GM19463 (cell line): ENCODE data around the gene PANK3.
"Not testable (repeated sequence)": the region's sequence is repeated elsewhere in the genome, so short reads cannot be mapped to it uniquely, and the experiment has no call there.

Experiments
- ATAC-seq: cut with Tn5 transposase; IDR thresholded peaks from one replicate; pipeline ENCODE4 v1.9.1; 2021; ENCODE audit warnings: mild to moderate bottlenecking, moderate library complexity; ENCODE audit not compliant: unreplicated experiment

The PANK3 gene

GRCh38 chr5:168596122-168596521, 17.0 kb upstream of the PANK3 start:
- not testable (repeated sequence) for ATAC-seq

GRCh38 chr5:168592014-168592368, 12.8 kb upstream of the PANK3 start:
- ATAC-seq, result no peak

DNA sequence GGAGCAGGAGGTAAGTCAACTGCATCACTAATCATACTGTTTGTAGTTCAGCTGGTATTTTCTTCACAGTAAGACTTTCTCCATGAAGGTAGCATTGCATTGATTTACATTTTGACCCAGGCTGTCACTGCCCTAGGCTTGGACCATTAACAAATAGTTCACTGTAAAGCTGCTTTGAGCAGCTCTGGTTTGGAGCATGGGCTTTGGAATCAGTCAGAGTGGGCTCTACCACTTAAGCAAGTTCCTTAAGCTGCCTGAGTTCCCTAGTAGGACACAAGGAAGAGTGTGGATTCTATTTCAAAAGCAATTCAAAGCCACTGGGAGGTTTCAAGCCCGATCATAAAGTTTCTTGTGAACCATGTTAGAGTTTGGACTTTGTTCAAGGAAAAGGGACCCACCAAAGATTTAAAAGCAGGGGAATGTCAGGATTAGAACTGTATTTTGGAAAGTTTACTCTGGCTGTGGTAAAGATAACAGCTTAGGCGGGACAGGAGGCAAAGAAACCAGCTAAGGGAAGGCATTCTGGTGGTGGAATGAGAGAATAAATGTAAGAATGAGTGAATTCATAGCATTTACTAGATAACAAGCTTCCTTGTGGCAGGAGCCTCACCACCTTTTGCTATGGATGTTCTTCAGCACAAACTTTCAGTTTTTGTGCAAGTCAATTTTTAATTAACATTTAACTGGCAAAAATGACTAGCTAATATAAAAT, 12.3 kb upstream of the PANK3 start:
- no peak for ATAC-seq

- ATAC-seq, result no peak
Observed at GRCh38 chr5:168590666-168591065, 11.5 kb upstream of the PANK3 start.

DNA sequence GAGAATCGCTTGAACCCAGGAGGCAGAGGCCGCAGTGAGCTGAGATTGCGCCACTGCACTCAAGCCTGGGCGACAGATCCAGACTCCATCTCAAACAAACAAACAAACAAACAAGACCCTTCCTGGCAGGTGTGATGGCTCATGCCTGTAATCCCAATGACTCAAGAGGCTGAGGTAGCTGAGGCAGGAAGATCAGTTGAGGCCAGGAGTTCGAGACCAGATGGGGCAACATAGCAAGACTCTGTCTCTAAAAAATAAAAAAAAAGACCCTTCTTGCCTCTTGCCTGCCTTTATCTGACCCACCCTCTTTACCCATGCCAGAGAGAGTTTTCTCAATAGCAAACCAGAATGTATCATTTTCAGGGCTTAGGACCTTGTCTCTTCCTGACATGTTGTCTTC, 8.8 kb upstream of the PANK3 start:
- no peak for ATAC-seq

GRCh38 chr5:168585119-168585856, 6.1 kb upstream of the PANK3 start:
- peak; percentile 30 for ATAC-seq

DNA sequence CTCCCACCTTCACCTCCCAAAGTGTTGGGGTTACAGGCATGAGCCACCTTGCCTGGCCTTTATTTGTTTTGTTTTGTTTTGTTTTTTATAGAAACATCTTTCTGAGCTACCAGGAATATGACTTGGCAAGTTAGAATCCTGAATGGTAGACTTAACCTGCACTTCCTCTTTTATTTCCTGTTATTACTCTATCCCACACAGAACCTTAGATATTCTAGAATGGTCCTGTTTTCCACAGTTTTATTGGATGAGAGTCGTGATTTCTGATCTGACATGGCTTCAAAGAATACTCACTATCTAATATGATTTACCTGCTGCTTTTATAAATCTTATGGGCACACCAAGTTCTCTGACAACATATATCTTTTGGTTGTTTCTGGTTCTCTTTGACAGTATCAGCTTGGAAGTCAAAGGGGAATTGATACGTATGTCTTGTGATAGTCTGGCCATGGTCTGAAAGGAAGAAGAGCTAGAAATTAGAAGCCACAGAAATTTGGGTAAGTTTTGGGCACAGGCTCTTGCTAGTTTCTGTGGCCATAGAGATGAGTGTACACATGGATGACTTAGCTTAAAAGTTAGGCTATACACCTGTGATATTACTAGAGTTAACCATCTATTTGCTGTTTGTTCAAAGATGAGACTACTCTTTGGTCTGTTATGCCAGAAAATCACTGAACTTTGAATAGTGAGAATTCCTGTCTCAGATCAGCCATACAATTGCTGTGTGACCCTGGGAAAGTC, 4.7 kb upstream of the PANK3 start:
- peak; percentile 24 for ATAC-seq

DNA sequence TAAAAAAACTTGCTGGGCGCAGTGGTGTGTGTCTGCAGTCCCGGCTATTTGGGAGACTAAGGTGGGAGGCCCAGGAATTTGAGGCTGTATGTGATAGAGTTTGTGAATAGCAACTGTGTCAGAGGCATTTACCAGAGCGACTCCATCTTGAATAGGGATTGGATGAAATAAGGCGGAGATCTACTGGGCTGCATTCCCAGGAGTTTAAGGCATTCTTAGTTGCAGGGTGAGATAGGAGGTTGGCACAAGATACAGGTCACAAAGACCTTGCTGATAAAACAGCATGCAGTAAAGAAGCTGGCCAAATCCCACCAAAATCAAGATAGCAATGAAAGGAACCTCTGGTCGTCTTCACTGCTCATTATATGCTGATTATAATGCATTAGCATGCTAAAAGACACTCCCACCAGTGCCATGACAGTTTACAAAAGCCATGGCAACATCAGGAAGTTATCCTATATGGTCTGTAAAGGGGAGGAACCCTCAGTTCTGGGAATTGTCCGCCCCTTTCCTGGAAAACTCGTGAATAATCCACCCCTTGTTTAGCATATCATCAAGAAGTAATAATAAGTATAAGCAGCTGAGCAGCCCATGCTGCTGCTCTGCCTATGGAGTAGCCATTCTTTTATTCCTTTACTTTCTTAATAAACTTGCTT, 1.8 kb upstream of the PANK3 start:
- ATAC-seq, result not testable (repeated sequence)

DNA sequence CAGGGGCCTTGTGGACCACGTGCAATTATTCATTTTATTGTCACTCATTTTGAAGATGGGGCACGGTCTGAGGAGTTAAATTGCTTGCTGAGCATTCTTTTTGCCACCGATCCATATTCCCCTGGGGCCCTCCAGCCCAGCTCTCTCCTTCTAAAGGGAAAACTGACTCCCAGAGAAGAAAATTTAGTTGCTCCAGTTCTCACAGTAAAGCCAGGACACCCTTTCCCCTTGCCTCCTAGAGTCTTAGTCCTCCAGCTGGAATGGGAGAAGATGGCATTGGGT, 1.0 kb upstream of the PANK3 start:
- no peak for ATAC-seq

DNA sequence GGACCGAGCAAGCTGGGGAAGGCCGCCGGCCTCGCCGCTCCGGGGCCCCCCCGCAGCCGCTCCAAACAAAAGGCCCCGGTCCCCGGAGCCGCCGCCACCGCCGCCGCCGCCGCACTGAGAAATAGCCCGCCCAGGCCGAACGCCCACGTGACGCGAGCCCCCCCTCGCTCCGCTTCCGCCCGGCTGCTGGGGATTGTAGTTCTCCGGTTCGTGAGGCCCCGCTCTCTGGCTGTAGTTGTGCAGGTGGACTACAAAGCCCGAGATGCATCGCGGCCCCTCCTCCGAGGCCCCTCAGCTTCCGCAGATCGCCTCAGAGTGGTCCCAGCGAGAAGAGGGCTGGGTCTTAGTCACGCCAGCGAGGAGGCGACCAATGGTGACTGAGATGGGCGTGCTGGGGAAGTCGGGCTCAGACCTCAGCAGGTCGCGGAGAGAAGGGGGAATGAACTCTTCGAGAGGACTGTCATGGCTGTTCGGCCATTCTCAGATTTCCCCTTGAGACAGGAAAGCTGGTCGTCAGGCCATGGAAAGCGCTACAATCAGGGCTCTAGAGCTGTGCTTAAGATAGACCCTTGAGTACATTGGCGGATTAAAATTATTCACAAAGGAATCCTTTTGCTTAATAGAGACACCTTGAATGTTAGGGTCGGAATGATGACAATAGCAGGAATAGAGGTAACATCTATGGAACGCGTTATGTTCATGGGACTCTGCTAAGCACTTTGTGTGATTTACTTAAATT, 489 bp upstream of the PANK3 start:
- peak; percentile 89 for ATAC-seq

DNA sequence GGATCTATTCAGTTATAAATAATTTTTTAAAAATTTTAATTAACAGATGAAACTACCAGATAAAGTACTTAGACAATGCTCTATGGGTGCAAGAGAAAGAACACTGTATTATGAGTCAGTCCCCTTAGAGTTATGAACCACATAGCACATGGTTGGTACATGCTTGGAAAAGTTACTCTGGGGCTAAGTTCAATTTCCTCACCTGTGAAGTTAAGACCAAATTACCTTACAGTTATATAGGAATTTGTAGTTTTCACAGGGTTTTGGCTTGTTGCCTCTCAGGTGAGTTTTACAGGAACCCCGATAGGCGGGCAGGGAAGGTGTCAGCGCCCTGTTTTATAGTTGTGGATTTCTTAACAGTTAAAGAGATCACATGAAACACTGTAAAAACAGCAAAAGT, 1.2 kb downstream of the PANK3 start:
- ATAC-seq, result no peak

- ATAC-seq, result no peak
Observed at GRCh38 chr5:168575391-168576372, 3.5 kb downstream of the PANK3 start.

GRCh38 chr5:168574156-168574555, 5.0 kb downstream of the PANK3 start:
- not testable (repeated sequence) for ATAC-seq

GRCh38 chr5:168573663-168574062, 5.5 kb downstream of the PANK3 start:
- not testable (repeated sequence) for ATAC-seq

DNA sequence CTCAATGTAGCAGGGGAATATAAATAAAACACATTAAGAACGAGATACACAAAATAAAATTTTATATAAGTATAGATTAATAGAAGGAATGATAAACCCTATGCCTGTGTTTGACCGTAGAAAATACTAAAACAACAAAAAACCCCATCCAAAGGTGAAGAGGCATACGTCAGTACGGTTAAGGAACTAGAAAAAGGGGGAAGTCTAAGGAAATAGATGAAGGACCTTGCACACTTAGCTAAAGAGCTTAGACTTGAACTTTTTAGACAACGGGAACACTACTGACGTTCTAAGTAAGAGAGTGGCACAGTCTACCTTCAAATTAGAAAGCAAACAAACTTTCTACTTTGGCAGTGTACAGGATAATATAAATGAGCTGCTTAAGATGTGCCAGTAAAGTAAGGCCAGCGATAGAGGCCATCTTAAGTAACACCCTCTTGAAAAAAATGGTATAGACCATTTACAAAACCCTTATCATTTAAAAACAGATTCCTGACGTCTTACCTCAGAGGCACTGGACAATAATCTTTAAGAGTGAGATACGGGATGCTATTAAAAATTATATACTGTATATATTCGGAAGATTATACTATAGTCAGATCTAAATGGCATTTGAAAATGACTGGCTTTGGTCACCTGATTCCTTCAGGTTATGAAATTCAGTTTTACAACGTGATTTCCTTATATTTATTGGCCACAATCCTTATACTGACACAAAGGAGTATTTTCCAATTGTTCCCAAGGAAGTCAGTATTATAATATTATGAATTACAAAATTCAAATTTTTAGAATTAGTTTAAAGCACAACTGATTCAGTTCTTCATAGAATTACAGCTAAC, 8.5 kb downstream of the PANK3 start:
- no peak for ATAC-seq

GRCh38 chr5:168568738-168569137, 10.4 kb downstream of the PANK3 start:
- ATAC-seq, result no peak

DNA sequence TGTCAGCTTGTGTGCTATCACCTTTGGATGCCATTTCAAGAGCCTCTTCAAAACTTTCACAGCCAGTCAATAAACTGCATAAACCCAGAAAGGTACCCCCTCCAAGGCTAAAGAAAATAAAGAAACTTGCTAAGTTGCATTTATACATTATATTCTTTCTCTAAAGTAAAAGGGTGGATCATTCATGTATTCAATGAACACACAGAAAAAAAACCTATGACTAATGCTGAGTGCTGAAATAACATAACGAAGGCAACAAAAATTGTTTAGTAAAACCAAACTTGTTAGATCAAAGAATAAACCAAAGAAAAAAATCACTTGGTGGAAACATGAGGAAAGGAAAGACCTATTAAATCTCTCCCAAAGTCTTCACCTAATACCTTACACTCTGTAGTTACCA, 15.2 kb downstream of the PANK3 start:
- no peak for ATAC-seq

DNA sequence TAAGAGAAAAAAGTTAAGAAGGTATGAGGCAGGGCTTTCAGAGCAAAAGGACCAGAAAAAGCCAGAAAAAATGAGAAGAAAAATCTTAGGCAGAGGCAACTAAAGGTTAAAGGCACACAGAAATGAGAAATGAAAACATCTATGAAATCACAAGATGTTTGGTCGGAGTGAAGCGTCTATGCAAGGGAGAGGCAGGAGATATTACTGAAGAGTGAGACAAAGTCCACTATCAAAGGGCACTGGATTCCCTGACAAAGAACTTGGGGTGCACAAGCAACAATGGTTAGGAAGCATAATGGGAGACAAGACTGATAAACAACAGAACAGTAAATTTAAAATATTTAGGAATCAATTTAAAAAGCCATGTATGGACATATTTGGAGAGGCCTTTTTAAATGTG, 16.9 kb downstream of the PANK3 start:
- ATAC-seq, result no peak

DNA sequence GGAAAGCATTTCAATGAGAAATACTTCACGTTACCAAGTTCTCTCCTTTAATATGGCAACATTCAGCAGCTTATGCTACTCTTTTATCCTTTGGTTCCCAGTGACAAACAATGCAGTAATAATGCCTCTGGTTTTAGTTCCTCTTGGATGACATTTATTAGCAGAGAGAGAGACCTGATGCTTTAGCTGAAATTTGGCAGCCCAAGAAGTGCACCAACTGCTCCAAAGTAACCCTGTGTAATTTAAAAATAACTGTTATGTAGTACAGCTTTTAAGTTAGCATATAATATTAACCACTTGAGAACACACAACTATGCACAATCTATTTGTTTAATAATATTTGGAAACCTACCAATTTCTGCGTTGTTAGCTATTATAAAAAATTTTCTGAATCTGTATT, 21.8 kb downstream of the PANK3 start:
- no peak for ATAC-seq
